HK-2 (cell line): Measurements from ENCODE around the gene OR10K2.
"Not testable (repeated sequence)": the region's sequence is repeated elsewhere in the genome, so short reads cannot be mapped to it uniquely, and the experiment has no call there.

Source experiments
- DNase-seq: peaks from one replicate; pipeline ENCODE4 v3.0.0-alpha.2; 2018; ENCODE audit not compliant: unreplicated experiment

OR10K2 gene

GRCh38 chr1:158426137-158426536 is at the start of gene OR10K2:
Gene OR10K2 (minus strand): TSS chr1:158426237. CDS start chr1:158420866, 5,371 bp downstream.
- no peak for DNase-seq

GRCh38 chr1:158471920-158472319 is 45.9 kb upstream of the OR10K2 start, which contains the start of gene OR10R2:
Gene OR10R2 (plus strand): TSS chr1:158472220. CDS start chr1:158472326, 106 bp downstream.
- DNase-seq: no peak

GRCh38 chr1:158461534-158461933 is 35.5 kb upstream of the OR10K2 start, which contains the start of gene OR10K1:
Gene OR10K1 (plus strand): TSS chr1:158461834. CDS start chr1:158465562, 3,728 bp downstream.
- DNase-seq: no peak

- DNase-seq: no peak
These were observed 32.2 kb upstream of the OR10K2 start for GRCh38 chr1:158458263-158458662.

GRCh38 chr1:158457246-158457645 is 31.2 kb upstream of the OR10K2 start:
- no peak for DNase-seq

- no peak for DNase-seq
These were observed 28.5 kb upstream of the OR10K2 start for GRCh38 chr1:158454537-158454936.

- no peak for DNase-seq
These were observed 19.3 kb upstream of the OR10K2 start for GRCh38 chr1:158445376-158445775.

GRCh38 chr1:158434741-158435140 is 8.7 kb upstream of the OR10K2 start:
- DNase-seq: no peak

- DNase-seq: not testable (repeated sequence)
These were observed 4.1 kb upstream of the OR10K2 start for GRCh38 chr1:158430163-158430562.

GRCh38 chr1:158425027-158425426 is 1.0 kb downstream of the OR10K2 start:
- DNase-seq: no peak

GRCh38 chr1:158422212-158422611 is 3.8 kb downstream of the OR10K2 start:
- DNase-seq: no peak

GRCh38 chr1:158417586-158417985 is 8.5 kb downstream of the OR10K2 start:
- DNase-seq: no peak

- no peak for DNase-seq
These were observed 11.2 kb downstream of the OR10K2 start for GRCh38 chr1:158414651-158415345.

- no peak for DNase-seq
These were observed 18.9 kb downstream of the OR10K2 start for GRCh38 chr1:158407092-158407491.

- DNase-seq: no peak
These were observed 25.2 kb downstream of the OR10K2 start for GRCh38 chr1:158400871-158401270.

GRCh38 chr1:158398818-158399514 is 27.1 kb downstream of the OR10K2 start, which contains the start of gene OR10T2:
Gene OR10T2 (minus strand): TSS chr1:158399466. CDS start chr1:158399466, 0 bp downstream.
- no peak for DNase-seq

- DNase-seq: no peak
These were observed 29.4 kb downstream of the OR10K2 start for GRCh38 chr1:158396646-158397045.

- DNase-seq: no peak
These were observed 32.6 kb downstream of the OR10K2 start for GRCh38 chr1:158393476-158393875.

GRCh38 chr1:158391099-158391498 is 34.9 kb downstream of the OR10K2 start:
- no peak for DNase-seq

GRCh38 chr1:158390331-158390730 is 35.7 kb downstream of the OR10K2 start:
- DNase-seq: no peak

GRCh38 chr1:158374860-158375259 is 51.2 kb downstream of the OR10K2 start:
- no peak for DNase-seq

GRCh38 chr1:158374101-158374500 is 51.9 kb downstream of the OR10K2 start:
- DNase-seq: not testable (repeated sequence)
